HG02840 (cell line): ENCODE data around the gene CCDC157.

Source experiments
- ATAC-seq: cut with Tn5 transposase; IDR thresholded peaks from one replicate; pipeline ENCODE4 v1.9.1; 2021; ENCODE audit warnings: mild to moderate bottlenecking, moderate library complexity, moderate number of reproducible peaks; ENCODE audit not compliant: unreplicated experiment, low FRiP score

CCDC157 gene

DNA sequence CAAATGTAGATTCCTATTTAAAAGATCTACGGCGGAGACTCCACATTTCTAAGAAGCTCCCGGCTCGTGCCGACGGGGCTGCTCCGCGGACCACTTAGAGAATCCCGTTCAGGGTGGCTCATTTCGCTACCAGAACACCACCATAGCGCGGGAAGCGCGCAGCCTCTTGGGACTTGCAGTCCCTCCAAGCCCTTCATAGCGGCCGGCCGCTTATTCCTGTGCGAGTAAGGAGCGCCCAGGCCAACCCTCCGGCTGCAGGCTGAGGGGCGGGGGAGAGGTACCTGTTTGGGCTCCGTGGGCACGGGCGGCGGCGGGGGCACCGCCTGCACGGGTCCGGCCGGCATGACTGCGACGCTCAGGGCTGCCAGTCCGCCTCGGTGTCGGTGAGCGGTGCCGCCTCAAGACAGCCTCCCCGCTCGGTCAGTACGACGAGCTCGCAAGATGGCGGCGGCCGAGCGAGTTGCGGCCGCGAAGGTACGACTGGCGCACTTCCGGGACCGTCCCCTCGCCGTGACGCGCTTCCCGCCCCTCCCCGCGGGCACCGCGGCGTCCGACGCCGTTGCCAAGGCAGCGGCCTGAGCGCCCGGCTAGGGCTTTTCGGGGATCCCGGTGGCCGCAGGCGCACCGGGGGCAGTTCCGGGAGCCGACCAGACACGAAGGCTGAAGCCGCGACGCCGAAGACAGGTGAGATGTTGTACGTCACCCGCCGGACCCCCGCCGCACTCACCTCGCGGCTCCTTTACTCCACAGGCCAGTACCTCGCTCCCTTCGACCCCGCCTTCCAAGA is at the start of gene CCDC157, which contains the start of gene SF3A1:
Gene CCDC157 (plus strand): TSS at position 559 of the 787 bp plus-strand sequence. CDS start 8,994 bp downstream, outside the sequence.
Gene SF3A1 (minus strand): TSS at position 446 of the 787 bp plus-strand sequence. CDS start 102 bp downstream, at position 344.
- peak; percentile 92 for ATAC-seq

DNA sequence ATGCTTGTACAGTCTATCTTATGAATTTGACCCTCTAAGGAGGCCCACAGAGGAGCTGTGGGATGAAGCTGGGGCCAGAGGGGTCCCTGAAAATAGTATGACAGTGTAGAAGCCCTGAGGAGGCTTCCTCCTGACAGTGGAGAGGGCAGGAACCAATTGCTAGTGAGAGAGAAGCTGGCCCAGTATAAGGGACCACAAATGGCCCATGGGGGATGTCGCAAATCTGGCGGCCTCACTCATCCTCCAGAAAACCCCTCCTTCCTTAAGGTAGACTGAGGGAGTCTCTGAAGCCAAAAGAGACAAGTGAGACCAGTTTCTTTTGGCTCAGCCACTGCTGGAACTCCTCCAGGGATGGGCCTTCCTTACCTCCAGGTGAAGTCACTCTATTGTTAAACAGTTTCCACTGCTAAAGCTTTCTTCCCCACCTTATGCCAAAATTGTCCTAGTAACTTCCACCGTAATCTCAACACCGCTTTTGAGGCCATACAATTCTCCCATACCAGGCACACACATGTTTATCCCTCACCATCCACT is 49.7 kb upstream of the CCDC157 start:
- no peak for ATAC-seq

- ATAC-seq: no peak
Measured at GRCh38 chr22:30308093-30308492, 48.7 kb upstream of the CCDC157 start.

DNA sequence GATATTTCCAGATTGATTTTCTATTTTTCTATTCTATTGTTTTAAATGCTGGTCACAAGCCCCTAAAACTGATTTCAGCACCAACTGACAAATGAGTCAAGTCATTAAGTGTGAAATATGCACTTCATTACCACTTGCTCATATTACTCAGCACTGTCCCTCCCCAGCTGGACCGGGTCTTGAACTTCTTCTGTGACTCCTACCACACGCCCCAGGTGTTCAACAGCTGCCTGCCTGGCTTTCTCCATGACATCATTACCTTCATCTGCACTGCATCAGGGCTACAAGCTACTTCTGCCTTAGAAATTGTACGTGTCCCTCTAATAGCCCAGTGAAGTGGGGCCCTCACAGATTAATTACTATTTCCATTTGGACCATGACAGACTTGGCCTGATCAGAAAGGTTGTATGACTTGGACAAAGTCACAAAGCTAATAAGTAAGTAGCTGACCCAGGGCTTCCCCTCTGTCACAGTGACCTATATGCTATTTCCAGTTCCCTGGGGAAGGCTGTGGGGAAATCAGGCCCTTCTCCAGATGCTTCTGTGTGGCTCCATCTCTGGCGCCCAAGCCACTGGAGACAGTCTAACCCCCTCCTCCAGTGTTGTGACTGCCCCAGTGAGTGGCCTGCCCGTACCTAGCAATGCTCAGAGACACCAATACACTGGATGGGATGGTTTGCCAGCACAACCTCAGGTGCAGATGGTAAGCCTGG is 48.1 kb upstream of the CCDC157 start:
- ATAC-seq: no peak

GRCh38 chr22:30309951-30310741 is 46.7 kb upstream of the CCDC157 start:
- ATAC-seq: no peak

DNA sequence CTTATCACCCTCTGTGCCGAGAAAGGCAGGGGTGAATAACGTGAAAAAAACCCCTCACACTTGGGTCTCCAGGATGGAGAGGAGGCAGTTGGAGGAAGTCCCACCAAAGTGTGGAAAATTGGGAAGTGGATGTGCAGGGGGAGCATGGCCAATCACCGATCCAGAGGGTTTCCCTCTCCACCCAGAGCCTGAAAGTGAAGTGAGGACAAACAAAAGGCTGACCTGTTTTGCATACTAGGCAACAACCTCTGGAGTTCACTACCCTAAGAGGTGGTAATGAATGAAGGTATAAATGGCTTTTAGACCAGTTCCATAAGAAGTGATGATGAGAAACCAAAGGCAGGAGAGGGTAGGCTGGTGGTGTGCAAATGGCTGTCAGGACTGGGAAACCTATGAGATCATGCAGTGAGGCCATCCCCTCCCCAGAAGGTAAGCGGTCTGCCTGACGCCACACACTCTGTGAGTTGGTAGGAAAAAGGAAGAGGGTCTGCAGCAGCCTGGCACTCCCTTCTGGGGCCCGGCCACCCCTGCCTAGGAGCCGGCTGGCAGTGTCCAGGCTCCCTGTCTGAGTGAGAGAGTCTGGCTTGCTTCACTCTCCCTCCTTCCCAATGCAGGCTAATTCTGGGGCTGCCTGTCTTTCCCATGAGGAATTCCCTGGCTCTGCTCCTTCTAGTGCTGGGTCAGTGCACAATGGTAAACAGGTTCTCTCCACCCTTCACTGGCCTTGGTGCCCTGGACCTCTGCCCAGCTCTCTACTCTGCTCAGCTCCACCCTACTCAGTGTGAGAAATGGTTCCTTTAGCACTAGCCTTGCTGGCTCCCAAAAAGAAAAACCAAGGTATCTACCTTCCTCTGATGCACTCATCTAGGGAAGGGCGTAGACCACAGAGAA is 45.7 kb upstream of the CCDC157 start:
- no peak for ATAC-seq

GRCh38 chr22:30312053-30312452 is 44.8 kb upstream of the CCDC157 start:
- no peak for ATAC-seq

- ATAC-seq: no peak
Measured at GRCh38 chr22:30313527-30314363, 43.1 kb upstream of the CCDC157 start.

- ATAC-seq: no peak
Measured at GRCh38 chr22:30314915-30315314, 41.9 kb upstream of the CCDC157 start.

- ATAC-seq: no peak
Measured at GRCh38 chr22:30315962-30316576, 40.7 kb upstream of the CCDC157 start.

- no peak for ATAC-seq
Measured at GRCh38 chr22:30317778-30318177, 39.0 kb upstream of the CCDC157 start.

DNA sequence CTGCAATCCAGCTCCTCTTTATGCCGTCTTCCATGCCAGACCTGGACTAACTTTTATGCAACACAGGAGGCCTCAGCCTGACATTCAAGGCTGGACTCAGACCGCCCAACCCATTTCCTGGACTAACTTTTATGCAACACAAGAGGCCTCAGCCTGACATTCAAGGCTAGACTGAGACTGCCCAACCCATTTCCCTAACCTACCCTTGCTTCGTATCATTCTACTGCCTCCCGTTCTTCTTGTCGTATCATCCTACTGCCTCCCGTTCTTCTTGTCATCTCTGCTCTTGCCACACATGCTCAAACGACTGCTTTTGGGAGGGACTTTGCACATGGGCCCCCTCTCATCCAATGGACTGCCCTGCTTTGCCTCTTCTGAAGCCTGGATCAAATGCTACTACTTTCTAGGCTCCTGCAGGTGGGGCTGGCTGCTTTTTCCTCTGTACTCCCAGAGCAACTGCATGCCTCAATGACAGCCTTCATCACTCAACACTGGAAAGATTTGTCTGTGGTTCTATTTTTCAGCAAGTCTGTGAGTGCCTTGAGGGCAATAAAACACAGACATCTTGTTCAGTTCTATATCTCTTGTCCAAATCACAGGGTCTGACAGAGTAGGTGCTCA is 37.9 kb upstream of the CCDC157 start:
- no peak for ATAC-seq

GRCh38 chr22:30320021-30320556 is 36.7 kb upstream of the CCDC157 start:
- ATAC-seq: no peak

DNA sequence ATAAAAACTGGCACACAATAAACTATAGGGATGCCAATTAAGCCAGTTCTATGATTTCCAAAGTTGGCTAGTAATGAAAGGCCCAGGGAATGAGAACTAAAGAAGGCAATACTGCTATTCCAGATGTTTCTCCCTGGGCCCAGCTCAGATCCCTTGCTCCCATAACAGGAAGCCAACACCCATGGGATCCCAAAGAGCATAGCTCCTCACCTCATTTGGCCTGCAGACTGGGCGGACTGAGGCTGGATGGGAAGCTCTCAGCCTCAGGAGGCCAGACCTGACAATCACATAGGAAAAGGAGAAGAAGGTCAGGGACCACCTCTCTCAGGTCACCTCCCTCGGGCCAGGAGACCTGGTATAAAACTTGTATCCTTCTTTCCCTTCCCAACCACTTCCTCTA is 35.3 kb upstream of the CCDC157 start:
- ATAC-seq: no peak

DNA sequence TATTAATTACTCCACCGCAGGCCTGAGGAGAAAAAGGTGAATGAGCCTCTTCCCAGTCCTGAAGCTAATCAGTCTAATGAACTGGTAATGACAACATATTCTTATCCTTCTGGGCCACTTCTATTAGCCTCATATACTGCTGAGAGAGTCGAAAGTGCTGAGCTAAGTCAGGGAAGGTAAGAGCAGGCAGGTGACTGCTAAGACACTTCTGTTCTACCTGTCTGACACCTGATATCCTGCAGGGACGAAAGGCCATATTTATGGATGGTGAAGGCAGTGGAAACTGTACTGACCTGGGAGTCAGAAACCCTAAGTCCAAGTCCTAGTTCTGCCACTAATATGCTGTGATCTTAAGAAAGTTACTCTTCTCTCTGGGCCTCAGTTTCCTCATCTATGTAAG is 33.6 kb upstream of the CCDC157 start:
- ATAC-seq: no peak

GRCh38 chr22:30324014-30324730 is 32.6 kb upstream of the CCDC157 start:
- ATAC-seq: no peak
